Tibial artery (tissue), 4 donors: ENCODE data around the gene CERS6.

Source experiments
- DNase-seq, 2 donors: peaks; one replicate each; pipeline ENCODE4 v3.0.0-alpha.2; 2019
- H3K27ac ChIP-seq, 2 donors: fragments of 200-600 bp; sonication (generic) in 1 of 2; 1 replicate in 1 of 2; 2 replicates in 1 of 2; pipeline ENCODE4 v1.5.1; 2018 to 2019; ENCODE audit warnings: mild to moderate bottlenecking in 1 of 2
- H3K27me3 ChIP-seq, 2 donors: fragments of 200-600 bp; sonication (generic) in 1 of 2; one replicate each; pipeline versions ENCODE4 v1.5.1 to v1.6.0; 2016 to 2019
- H3K36me3 ChIP-seq, 3 donors: fragments of 200-600 bp; sonication (generic) in 2 of 3; one replicate each; pipeline ENCODE4 v1.5.1; 2016 to 2019; ENCODE audit warnings: mild to moderate bottlenecking in 2 of 3
- H3K4me1 ChIP-seq, 4 donors: fragments of 200-600 bp; sonication (generic) in 2 of 4; 1 replicate in 3 of 4; 2 replicates in 1 of 4; pipeline ENCODE4 v1.5.1; 2016 to 2019
- H3K4me3 ChIP-seq, 2 donors: fragments of 200-600 bp; sonication (generic) in 1 of 2; 1 replicate in 1 of 2; 2 replicates in 1 of 2; pipeline ENCODE4 v1.5.1; 2018 to 2019; ENCODE audit warnings: mild to moderate bottlenecking in 2 of 2
- H3K9me3 ChIP-seq, 3 donors: fragments of 200-600 bp; sonication (generic) in 1 of 3; one replicate each; pipeline ENCODE4 v1.5.1; 2016 to 2019
- CTCF ChIP-seq, 2 experiments: fragments of 200-600 bp in 1 of 2; fragments of 450-650 bp in 1 of 2; IDR thresholded peaks; one replicate each; pipeline ENCODE4 v1.5.1; 2017 to 2019; ENCODE audit warnings: antibody characterized with exemption in 2 of 2, mild to moderate bottlenecking in 1 of 2, moderate library complexity in 1 of 2
- intact Hi-C: fragments of 100-400 bp; cut with DNase I; formaldehyde crosslinking; loops from one replicate; pipeline ENCODE4 v1.15.0; 2023; ENCODE audit warnings: low total_unique reads

Gene CERS6

GRCh38 chr2:168613551-168613950 lies 157.5 kb downstream of the CERS6 start:
- no peak for DNase-seq
- Histone ChIP-seq H3K4me3 (no peak overlapping the region), H3K27me3 (no peaks in the 10 kb centered on the region), H3K27ac (no peak overlapping the region), H3K4me1 (no peaks in the 10 kb centered on the region), H3K36me3 (no peaks in the 10 kb centered on the region), H3K9me3 (no peaks in the 10 kb centered on the region)
- no peak for TF ChIP-seq CTCF (IDR thresholded peaks at IDR 0.05)
- intact Hi-C loops = no loop called here

GRCh38 chr2:168614172-168615018 lies 158.3 kb downstream of the CERS6 start:
- Histone ChIP-seq H3K36me3 (no peaks in the 10 kb centered on the region), H3K27me3 (no peaks in the 10 kb centered on the region), H3K27ac (no peak overlapping the region), H3K9me3 (no peaks in the 10 kb centered on the region), H3K4me3 (no peak overlapping the region), H3K4me1 (no peaks in the 10 kb centered on the region)
- no peak for TF ChIP-seq CTCF (IDR thresholded peaks at IDR 0.05)
- DNase-seq = no peak
- intact Hi-C loops = no loop called here

GRCh38 chr2:168620554-168620953 lies 164.5 kb downstream of the CERS6 start:
- intact Hi-C loops = no loop called here
- no peak for TF ChIP-seq CTCF (IDR thresholded peaks at IDR 0.05)
- DNase-seq = no peak
- Histone ChIP-seq H3K9me3 (no peaks in the 10 kb centered on the region), H3K4me3 (no peak overlapping the region), H3K4me1 (no peaks in the 10 kb centered on the region), H3K36me3 (no peaks in the 10 kb centered on the region), H3K27ac (no peak overlapping the region), H3K27me3 (no peaks in the 10 kb centered on the region)

GRCh38 chr2:168622559-168622958 lies 166.5 kb downstream of the CERS6 start:
- H3K4me3 ChIP-seq = no peak overlapping the region
- H3K36me3 ChIP-seq = no peaks in the 10 kb centered on the region
- no peaks in the 10 kb centered on the region for H3K9me3 ChIP-seq
- H3K4me1 ChIP-seq = peaks cover 0 to 12% (median 2%) of the 10 kb centered on the region in 4 donors
- intact Hi-C loops = no loop called here
- no peak for DNase-seq
- no peak for TF ChIP-seq CTCF (IDR thresholded peaks at IDR 0.05)
- no peaks in the 10 kb centered on the region for H3K27me3 ChIP-seq
- H3K27ac ChIP-seq = no peak overlapping the region

- no peak overlapping the region for H3K27ac ChIP-seq
- H3K4me1 ChIP-seq = peaks cover 0 to 20% (median 2%) of the 10 kb centered on the region in 4 donors
- H3K27me3 ChIP-seq = no peaks in the 10 kb centered on the region
- DNase-seq = no peak
- no peaks in the 10 kb centered on the region for H3K9me3 ChIP-seq
- H3K4me3 ChIP-seq = no peak overlapping the region
- TF ChIP-seq CTCF (IDR thresholded peaks at IDR 0.05) = no peak
- H3K36me3 ChIP-seq = no peaks in the 10 kb centered on the region
- intact Hi-C loops = no loop called here
These were observed 168.0 kb downstream of the CERS6 start for GRCh38 chr2:168624028-168624427.
